Activated CD8-positive, alpha-beta T cell treated with anti-CD3 and anti-CD28 coated beads for 36 hours (primary cell): ENCODE data around the gene RAB3D. TPM values are rescaled to one million over a fixed set of nuclear protein-coding genes. Genes with fewer than 3 reads are reported as not detected.

Experiments used
- ATAC-seq: fragments of 200-7000 bp; cut with Tn5 transposase; one replicate; pipeline ENCODE4 v1.10.0; 2021; ENCODE audit warnings: mild to moderate bottlenecking, moderate library complexity
- CTCF ChIA-PET: fragments of 350-600 bp; sonication (Branson Sonifier 250); formaldehyde crosslinking; loops from one replicate; lab custom pipeline; 2021; ENCODE audit warnings: antibody characterized with exemption; lab: Charles Lee
- POLR2A ChIA-PET: fragments of 350-600 bp; sonication (Branson Sonifier 250); formaldehyde crosslinking; loops from one replicate; lab custom pipeline; 2021; ENCODE audit warnings: antibody characterized with exemption; lab: Charles Lee
- DNase-seq: peaks from one replicate; pipeline ENCODE4 v3.0.0-alpha.2; 2020
- H3K27ac Mint-ChIP-seq: one replicate; pipeline ENCODE4 v1.8.0; 2021; ENCODE audit warnings: mild to moderate bottlenecking, mixed read lengths
- H3K27me3 Mint-ChIP-seq: one replicate; pipeline ENCODE4 v1.8.0; 2021; ENCODE audit warnings: mixed read lengths
- H3K36me3 Mint-ChIP-seq: one replicate; pipeline ENCODE4 v1.8.0; 2021; ENCODE audit warnings: low read depth, mixed read lengths
- H3K4me1 Mint-ChIP-seq: one replicate; pipeline ENCODE4 v1.8.0; 2021; ENCODE audit warnings: low read depth, mixed read lengths
- H3K4me3 Mint-ChIP-seq: one replicate; pipeline ENCODE4 v1.8.0; 2021; ENCODE audit warnings: mild to moderate bottlenecking, moderate library complexity, mixed read lengths
- H3K9me3 Mint-ChIP-seq: one replicate; pipeline ENCODE4 v1.8.0; 2021; ENCODE audit warnings: mixed read lengths
- intact Hi-C: fragments of 100-400 bp; cut with micrococcal nuclease; formaldehyde crosslinking; loops from one replicate; pipeline ENCODE4 v1.10.0; 2022
- total RNA-seq, 2 experiments: library from RNA; stranded (reverse); gene quantifications; one replicate each; pipeline ENCODE4 v1.2.3, GENCODE V29; 2021
- TF ChIP-seq, protein P1 (sequence below): fragments of 200-600 bp; IDR thresholded peaks from one replicate; pipeline ENCODE4 v1.8.0; 2022; ENCODE audit warnings: antibody characterized with exemption, mild to moderate bottlenecking

Gene RAB3D
- total RNA-seq, 2 experiments from 2014 or later, result 6.7 to 7.0 TPM

GRCh38 chr19:11295665-11296245, 43.7 kb downstream of the RAB3D start, which contains the start of gene TSPAN16:
Gene TSPAN16, plus strand, starts transcription at chr19:11296160. Its CDS starts 138 bp downstream, at chr19:11296298.
- TF ChIP-seq, protein P1, sequence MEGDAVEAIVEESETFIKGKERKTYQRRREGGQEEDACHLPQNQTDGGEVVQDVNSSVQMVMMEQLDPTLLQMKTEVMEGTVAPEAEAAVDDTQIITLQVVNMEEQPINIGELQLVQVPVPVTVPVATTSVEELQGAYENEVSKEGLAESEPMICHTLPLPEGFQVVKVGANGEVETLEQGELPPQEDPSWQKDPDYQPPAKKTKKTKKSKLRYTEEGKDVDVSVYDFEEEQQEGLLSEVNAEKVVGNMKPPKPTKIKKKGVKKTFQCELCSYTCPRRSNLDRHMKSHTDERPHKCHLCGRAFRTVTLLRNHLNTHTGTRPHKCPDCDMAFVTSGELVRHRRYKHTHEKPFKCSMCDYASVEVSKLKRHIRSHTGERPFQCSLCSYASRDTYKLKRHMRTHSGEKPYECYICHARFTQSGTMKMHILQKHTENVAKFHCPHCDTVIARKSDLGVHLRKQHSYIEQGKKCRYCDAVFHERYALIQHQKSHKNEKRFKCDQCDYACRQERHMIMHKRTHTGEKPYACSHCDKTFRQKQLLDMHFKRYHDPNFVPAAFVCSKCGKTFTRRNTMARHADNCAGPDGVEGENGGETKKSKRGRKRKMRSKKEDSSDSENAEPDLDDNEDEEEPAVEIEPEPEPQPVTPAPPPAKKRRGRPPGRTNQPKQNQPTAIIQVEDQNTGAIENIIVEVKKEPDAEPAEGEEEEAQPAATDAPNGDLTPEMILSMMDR, result no peak
- H3K4me3 Mint-ChIP-seq, result no peak within 1 kb of the TSS
- H3K27ac Mint-ChIP-seq, result no peak within 1 kb of the TSS
- no peaks in the 10 kb centered on the region for H3K9me3 Mint-ChIP-seq
- ChIA-PET CTCF (interaction anchor here (1.3 to 1.8 kb wide), 2 partner anchors 79 to 85 kb away, joined by 3 to 6 read pairs; no protein-coding TSS in a partner anchor), POLR2A (no interaction called here)
- H3K4me1 Mint-ChIP-seq, result peaks cover 10% of the 10 kb centered on the region
- H3K27me3 Mint-ChIP-seq, result peaks cover 15% of the 10 kb centered on the region
- no peaks in the 10 kb centered on the region for H3K36me3 Mint-ChIP-seq
- DNase-seq, result no peak
- no peak for ATAC-seq
- intact Hi-C loops, result loop anchor here (10.0 kb wide), 1 partner anchor 179 kb away; no protein-coding TSS in a partner anchor

GRCh38 chr19:11295180-11295579, 44.3 kb downstream of the RAB3D start:
- DNase-seq (no peak), ATAC-seq (no peak)
- ChIA-PET POLR2A (no interaction called here), CTCF (interaction anchor here (1.3 to 2.0 kb wide), 3 partner anchors 80 to 188 kb away, joined by 3 to 12 read pairs (median 6); no protein-coding TSS in a partner anchor)
- Mint-ChIP-seq H3K27ac (no peak overlapping the region), H3K4me3 (no peak overlapping the region), H3K9me3 (no peaks in the 10 kb centered on the region), H3K27me3 (peaks cover 15% of the 10 kb centered on the region), H3K4me1 (peaks cover 10% of the 10 kb centered on the region), H3K36me3 (no peaks in the 10 kb centered on the region)
- intact Hi-C loops, result loop anchor here (10.0 kb wide), 1 partner anchor 180 kb away; no protein-coding TSS in a partner anchor
- TF ChIP-seq, protein P1, result no peak

DNA sequence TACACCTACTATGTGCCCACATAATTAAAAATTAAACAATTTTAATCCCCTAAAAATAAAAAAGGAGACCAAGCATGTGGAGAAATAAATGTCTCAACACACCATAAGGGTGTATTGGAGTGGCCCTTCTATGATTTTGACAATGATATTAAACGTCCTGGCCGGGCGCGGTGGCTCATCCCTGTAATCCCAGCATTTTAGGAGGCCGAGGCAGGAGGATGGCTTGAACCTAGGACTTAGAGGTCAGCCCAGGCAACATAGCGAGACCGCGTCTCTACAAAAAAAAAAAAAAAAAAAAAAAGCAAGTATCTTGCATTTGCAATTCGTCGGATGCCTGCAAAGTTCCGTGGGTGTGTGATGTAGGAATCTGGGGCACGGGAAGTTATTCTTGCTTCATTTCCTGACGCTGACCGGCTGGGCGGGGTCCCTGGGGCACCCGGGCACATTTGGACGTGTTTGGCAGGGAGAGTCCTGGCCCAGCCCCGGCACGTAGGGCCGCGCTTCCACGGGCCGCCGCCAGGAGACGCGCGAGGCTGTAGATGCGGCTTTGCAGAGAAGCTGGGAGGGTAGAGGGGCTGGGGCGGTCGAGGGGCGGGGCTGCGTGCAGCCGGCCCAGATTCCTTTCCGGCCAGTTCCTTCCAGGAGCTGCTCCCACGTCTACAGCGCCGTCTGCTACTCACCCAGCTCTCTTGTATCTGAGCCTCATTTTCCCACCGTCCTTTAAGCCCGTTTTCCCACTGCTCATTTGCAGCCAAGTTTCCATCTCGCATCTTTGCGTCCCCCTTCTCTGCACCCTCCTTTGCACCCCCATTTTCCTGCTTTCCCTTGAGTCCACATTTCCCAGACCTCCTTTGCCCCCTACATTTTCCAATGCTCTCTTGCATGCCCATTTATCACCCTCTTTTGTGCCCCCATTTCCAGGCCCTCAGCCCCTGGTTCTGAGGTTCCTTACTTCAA, 45.7 kb downstream of the RAB3D start:
- ATAC-seq, result peak; percentile 100
- Mint-ChIP-seq H3K4me1 (peaks cover 10% of the 10 kb centered on the region), H3K27me3 (peaks cover 19% of the 10 kb centered on the region), H3K27ac (no peak overlapping the region), H3K36me3 (no peaks in the 10 kb centered on the region), H3K9me3 (no peaks in the 10 kb centered on the region), H3K4me3 (peak overlapping the region; percentile 47)
- intact Hi-C loops, result loop anchor here (10.0 kb wide), 1 partner anchor 181 kb away; no protein-coding TSS in a partner anchor
- TF ChIP-seq, protein P1, result peak; percentile 98
- DNase-seq, result peak; percentile 91
- POLR2A ChIA-PET, result no interaction called here
- CTCF ChIA-PET, result interaction anchor here (0.6 to 2.0 kb wide), 17 partner anchors 10 to 189 kb away, joined by 3 to 12 read pairs (median 3); partner anchors contain the start of genes CCDC159, SWSAP1 and TMEM205

DNA sequence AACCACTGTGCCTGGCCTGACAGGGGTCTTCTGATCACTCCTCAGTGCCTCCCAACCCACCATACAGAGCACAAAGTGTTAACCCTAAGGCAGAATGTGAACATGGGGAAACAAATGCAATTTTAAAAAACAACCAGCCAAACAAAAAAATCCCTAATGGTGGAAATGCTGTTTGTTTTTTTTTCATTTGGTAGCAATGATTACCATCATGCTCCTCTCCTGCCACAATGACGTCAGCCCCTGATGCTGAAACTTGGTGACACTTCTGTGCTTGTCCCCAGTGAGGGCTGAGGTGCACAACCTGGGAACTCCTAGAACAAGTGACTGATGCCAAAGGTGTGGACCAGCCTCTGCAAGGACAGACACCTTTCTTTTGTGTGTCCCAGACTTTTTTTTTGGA, 47.5 kb downstream of the RAB3D start:
- TF ChIP-seq, protein P1, result no peak
- ChIA-PET CTCF (interaction anchor here (1.6 kb wide), 1 partner anchor 154 kb away, joined by 4 read pairs; no protein-coding TSS in a partner anchor), POLR2A (interaction anchor here (1.1 kb wide), 1 partner anchor 11 kb away, joined by 3 read pairs; no protein-coding TSS in a partner anchor)
- ATAC-seq (no peak), DNase-seq (peak; percentile 25)
- H3K9me3 Mint-ChIP-seq, result no peaks in the 10 kb centered on the region
- intact Hi-C loops, result loop anchor here (10.0 kb wide), 1 partner anchor 183 kb away; no protein-coding TSS in a partner anchor
- H3K27me3 Mint-ChIP-seq, result peaks cover 23% of the 10 kb centered on the region
- H3K36me3 Mint-ChIP-seq, result no peaks in the 10 kb centered on the region
- no peak overlapping the region for H3K27ac Mint-ChIP-seq
- peaks cover 10% of the 10 kb centered on the region for H3K4me1 Mint-ChIP-seq
- H3K4me3 Mint-ChIP-seq, result no peak overlapping the region
